Measurements from ENCODE around the gene TSKU. TPM values are rescaled to one million over a fixed set of nuclear protein-coding genes. Genes with fewer than 3 reads are reported as not detected.

TSKU gene
- polyA plus RNA-seq, 1 donor: 19.4 TPM

DNA sequence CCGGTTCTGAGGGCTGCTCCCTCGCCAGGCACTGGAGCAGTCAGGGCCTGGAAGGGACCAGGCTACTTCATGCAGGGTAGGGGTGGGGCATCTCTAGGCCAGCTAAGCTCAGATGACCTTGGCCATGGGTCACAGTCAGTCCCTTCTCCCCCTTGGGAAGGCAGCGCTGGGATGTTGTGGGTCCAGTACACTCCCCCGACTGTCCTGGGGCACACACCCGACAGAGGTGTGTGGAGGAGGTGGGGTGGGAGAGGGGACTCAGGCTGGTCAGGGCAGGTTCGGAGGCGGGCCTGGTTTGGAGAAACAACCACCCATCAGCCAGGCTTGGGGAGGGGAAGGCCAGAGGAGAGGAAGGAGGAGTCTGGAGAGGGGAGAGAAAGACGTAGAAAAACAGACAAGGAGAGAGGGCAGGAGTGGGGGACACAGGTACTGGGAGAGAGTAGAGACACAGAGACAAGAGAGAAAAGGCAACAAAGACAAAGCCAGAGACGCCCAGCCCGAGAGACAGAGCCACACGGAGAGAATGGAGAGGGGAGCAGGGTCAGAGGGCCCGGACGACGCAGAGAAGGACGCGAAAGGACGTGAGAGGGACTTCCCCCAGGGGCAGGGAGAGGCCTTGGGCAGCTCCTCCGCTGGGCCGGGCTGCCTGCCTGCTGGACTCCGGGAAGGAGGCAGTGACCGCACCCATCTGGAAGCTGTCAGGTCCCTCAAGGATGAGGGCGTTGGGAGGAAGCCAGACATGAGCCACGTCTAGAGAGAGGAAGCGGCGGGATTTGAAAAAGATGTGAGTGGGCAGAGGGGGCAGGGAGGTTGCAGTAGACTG lies 30.6 kb upstream of the TSKU start:
- peak; percentile 66 for DNase-seq

DNA sequence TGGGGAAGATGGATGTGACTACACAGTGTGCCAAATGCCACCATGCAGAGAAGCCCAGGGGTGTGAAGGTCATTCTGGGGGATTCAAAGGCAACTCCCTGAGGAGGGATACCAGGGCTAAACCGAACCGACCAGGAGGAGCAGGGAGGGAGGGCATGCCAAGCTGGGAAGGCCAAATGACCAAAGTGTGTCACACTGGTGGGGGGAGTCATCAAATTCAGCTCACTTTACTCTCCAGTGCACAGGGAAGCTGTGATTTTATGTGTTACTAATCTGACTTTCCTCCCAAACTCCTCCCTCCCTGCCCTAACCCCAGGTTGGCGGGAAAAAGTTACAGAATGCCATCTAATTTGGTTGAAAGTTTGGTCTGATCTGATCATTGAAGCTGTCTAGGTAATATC lies 29.7 kb upstream of the TSKU start:
- no peak for DNase-seq

DNA sequence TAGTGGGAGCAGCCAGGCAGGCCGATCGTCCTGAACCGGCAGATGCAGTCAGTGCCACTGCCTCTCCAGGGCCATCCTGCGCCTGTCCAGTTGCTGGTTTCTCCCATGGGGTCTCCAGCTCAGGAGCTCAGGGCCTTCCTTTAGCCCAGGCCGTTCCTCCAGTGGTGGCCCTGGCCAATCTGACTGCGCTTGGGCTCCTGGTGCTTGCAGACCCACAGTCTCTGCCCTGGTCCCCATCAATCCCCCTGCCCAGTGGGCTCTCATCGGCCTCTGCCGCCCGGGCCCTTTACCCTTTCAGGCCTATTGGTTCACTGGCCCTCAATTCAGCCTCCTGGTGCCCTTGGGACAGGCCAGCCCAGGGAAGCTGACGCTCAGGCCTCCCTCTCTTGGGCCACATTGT lies 29.2 kb upstream of the TSKU start:
- no peak for DNase-seq

DNA sequence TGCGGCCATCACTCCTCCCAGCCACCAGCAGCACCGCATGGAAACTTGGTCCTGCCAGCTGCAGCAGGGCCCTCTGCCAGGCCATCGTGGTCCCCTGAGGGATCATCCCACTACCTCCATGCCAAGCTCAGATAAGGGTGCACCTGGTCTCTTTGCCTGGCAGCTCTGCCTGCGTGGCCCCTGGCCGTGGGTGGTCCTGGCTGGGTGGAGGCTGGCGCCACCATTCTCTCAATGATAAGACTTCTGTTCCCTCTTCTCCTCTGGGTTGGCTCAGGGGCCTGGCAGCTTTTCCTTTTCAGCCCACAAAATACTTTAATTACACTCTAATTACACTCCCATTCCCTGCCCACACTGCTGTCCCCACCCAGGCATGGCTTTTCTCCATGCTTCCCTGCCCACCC lies 26.8 kb upstream of the TSKU start:
- no peak for DNase-seq

DNA sequence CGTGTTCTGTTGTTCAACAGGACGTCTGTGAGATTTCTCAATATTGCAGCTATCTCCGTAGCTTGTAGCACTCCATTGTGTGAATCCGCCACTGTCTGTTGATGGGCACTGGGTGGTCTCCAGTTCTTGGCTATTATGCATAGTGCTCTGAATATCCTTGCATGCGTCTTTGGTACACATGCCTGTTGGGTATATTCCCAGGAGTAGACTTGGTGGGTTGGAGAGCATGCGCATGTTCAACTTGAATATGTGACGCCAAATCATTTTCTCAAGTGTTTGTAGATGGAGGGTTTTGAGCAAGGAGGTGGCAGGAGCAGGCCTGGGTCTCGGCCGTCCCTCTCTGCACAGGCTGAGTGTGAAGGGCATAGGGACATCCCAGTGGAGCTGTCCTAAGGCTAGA lies 24.8 kb upstream of the TSKU start:
- no peak for DNase-seq

DNA sequence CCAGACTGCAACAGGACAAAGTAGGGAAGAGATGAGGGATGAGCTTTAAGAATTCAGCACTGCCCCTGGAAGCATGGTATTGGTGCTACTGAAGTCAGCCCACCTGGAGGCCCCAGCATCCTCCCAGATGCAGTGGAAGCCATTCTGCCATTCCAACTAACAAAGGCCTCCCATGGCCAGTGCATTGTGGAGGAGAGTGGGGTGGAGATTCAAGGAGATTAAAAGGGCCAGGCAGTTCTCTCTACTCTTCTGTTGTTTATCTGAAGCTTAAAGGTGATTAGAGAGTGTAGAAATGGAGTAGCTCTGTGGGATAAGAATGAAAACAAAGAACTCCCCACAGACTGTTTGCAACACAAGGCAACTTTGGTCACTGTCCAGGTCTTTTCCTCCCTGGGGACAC lies 24.1 kb upstream of the TSKU start:
- no peak for DNase-seq

DNA sequence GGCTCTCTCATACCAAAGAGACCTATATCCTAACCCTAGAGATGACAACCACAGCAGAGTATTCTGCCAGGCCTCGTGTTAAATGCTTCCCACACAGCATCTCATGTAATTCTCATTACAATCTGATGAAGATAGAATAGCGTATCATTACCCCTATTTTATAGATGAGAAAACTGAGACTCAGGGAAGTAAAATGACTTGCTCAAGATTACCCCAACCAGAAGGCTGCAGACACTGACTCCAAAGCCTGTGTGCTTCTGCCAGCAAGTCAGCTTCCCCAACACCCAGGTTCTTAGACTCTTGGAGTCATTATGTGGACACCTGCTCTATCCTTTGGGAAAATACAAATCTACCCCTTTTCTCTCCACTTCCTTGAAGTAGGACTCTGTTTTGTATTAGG lies 23.6 kb upstream of the TSKU start:
- DNase-seq: no peak

DNA sequence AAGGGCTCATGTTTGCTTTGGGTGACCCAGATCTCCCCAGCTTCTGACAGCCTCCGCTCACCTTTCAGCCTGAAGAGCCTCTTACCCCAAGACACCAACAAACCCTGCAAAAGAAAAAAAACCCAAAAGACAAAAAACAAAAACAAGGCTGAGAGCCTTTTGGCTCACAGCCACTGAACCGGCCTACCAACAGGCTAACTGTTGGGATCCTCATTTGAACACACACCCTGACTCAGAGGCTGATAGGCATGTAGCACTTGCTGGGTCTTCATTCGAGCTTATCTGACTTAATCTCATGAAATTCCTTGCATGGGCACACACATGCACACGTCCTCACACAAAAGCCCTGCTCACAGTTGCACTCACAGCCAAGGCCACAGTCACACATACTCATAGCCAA lies 22.9 kb upstream of the TSKU start:
- DNase-seq: no peak

DNA sequence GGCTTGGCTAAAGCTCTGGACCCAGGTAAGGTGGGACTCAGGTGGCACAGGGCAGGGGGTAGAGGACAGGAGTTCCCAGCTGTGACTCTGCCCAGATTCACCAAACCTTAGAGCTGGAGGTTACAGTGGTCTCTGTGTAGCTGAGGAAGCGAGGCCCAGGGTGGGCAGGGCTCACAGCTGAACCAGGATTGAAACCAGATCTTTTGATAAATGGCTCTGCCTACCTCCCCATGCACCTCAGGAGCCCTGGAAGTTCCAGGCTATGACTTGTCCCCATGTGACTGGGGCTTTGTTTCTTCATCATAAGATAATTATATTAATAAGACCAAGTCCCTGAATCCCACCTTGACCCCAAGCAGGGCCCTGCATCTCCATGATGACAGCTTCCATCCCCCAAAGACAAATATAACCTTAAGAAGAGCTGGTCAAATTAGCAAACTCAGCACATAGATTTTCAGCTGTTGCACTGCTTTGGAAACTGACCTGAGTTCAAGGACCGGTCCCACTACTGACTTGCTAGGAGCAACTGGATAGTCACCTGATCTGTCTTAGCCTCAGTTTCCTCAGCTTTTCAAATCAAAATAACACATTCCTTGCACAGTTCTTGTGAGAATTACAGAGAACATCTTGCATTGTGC lies 21.3 kb upstream of the TSKU start:
- no peak for DNase-seq

DNA sequence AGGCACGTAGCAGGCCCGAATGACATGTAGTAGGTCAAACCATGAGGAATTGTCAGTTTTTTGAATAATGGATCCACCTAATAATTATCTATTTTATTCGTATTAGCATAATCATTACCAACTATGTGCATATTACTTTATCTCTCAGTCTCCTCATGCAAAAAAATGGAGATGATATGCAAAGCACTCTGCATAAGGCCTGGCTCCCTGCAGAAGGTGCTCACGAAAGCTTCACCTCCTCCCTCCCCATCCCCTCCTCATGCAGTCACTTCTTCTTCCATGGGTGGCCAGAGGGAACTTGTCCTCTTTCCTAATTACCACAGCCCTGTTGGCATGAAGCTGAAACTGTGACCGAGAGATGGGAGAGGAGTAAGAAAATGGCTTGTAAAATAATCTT lies 20.8 kb upstream of the TSKU start:
- DNase-seq: no peak

DNA sequence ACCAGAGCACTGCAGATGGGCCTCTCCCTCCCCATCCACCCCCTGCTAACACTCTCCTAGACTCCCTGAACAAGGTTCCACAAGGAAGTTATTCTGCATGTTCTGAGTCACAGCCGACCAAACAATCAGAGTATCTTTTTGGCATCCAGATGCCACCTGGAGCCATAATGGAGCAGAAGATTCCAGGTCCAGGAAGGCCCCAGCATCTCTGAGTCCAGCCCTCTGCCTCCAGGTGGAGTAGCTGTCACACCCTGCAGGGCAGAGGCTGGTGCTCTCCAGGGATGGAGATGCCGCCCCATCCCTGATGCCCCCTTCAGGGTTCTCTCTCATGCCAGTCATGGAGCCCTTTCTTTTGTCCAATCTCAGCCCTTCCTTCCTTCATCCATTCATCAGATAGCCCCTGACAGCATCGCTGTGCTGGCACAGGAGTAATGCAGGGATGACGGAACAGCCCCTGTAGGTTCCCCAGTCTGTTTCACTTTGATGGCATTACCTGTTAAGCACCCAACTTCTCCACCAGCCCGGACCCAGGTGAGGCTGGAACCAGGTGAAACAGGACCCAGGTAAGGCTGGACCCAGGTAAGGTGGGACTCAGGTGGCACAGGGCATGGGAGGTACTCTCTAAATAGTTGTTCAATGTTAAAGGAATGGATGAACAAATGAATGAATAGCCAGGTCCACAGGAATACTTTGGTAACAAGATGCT lies 20.1 kb upstream of the TSKU start:
- DNase-seq: no peak

DNA sequence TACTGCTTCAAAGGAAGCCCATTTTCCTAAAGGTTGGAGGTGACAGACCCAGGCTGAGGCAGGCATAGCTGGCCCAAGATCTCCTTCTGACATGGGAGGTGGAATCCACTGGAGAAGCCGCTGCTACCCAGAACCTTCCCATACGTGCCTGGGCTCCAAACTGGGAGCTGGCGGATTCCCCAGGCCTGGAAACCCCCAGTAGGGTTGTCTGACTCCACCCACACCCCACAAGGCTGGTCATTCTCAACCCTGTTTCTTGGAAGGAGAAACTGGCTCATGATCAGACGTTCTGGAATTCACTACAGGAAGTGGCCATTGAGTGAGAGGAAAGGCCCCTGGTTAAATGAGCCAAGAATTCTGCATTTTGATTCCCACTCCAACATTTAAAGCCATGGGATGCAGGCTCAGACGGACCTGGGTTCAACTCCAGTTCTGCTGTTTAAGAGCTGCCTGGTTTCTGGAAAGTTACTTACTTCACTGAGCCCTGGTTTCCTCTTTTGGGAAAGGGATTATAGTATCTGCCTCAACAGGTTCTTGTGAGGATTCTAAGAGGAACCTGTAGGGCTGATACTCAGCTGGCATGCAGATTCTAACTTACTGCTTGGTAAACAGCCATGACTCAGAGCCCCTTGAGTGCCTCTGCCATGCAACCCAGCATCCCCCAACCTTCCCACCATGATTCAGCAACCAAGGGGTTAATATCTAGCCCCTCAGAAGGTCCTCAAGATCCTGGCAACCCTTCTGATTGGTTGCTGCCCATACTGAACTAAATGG lies 19.4 kb upstream of the TSKU start:
- peak; percentile 65 for DNase-seq

DNA sequence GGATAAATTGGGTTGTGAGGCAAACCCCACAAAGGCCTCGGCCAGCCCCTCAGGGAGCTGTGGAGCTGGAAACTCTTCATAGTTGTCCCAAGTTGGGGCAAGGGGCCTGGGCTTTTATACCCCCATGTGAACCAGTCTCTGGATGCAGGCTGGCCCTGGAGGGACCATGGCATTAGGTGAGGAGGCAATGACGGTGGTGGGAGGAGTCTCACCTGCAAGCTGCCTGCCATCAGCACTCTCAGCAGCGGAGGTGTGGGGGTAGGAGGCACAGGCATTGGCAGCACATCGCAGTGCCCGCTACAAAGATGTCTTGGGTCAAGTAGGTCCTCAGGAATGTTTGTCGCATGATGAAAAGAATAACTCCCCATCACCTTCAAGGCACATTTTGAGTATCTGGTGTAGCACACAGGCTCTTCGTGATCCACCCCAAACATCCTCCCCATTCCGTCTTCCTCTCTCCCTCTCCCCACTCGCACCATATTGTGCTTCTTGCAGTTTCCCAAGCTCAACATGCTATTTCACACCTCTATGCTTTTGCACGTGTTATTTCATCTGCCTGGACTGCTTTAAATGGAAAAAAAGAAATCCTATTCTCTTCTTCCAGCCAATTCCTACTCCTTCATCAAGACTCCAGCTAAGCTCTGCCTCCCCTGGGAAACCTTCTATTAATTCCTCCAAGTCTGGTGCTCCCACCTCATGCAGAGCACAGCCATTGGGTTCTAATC lies 18.1 kb upstream of the TSKU start:
- no peak for DNase-seq

DNA sequence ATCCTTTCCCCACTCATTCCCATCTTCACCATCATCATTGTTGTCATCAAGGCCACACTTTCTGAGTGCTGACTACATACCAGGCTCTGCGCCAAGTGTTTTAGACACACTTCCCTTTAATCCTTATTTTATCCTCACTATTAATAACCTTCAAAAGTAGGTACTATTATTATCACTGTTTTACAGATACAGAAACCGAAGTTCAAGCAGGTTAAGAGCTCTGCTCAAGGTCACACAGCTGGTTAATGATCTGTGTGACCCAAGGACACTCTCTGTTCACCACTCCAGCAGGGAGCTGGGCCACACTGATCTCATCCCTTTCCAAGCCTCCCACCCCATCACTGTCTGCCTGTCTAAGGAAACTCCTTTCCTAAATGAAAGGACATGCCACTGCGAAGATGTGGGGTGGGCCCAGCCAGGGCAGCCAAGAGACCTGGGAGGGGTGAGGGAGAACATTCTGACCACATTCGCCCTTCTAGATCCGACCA lies 17.2 kb upstream of the TSKU start:
- no peak for DNase-seq

DNA sequence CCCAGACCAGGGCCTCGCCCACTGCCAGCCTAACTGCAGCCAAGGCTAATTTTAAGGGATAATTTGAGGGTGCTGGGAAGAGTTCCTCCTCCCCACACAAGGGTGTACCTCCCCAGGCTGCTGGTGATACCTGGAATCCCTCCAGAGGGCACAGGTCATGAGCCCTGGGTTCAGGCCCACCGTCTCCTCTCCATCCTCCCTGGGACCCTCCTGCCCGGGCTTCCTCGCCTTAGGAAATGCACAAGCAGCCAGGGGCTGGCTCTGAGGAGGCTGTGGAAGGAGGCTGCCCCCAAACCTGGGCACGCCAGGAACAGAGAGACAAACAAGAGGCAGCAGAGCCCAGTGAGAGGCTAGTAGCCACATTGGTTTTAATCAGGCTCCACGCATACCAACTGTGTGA lies 16.6 kb upstream of the TSKU start:
- DNase-seq: no peak

DNA sequence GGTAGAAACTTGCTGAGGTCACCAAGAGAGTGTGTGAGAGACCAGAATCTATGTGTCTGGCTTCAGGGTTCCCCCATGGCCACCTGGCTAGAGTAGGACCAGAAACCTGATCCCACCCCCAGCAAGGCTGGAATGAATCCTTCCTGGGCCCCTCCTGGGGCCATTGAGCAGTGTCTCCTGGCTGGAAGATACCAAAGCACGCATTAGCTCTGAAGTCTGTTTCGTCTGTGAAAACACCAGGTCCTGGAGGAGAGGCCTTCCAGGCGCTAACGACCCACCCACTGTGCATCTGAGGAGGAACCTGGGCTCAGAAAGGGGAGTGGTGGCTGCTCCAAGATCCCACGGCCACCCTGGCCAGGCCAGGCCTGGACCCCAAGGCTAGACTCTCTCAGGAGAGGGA lies 15.5 kb upstream of the TSKU start:
- DNase-seq: no peak

DNA sequence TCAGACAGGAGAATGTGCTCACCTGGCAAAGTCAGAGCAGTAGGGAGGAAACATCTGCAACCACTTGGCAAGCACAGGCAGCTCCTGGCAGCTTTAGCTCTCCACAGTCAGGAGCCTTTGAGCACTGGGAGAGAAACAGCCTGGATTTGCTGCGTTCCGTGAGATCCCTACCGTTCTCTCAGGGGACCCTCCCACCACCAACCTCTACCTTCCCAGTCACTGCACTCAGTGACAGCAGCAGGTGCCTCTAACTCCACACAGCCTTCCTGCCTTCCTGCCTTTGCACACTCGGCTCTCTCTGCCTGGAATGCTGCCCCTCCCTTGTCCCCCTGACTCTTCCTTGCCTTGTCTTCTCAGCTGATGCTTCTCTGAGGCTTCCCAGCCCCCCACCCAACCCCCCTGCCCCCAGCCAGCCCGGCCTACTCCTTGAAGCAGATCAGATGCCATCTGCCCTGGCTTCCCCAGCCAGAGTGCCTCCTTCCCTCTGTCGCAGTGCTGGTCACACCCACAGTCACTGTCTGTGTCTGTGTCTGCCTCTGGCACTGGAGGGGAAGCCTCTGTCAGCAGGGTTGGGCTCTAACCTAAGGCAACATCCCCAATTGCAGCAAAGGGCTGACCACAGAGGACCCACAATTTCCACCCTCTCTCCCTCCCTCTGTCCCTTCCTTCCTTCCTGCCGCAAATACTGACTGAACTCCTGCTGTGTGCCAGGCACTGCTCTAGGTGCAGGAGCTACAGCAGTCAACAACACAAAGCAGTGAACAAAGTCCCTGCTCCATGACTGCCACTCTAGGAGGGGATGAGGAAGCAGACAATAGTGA lies 14.9 kb upstream of the TSKU start:
- DNase-seq: peak; percentile 71

DNA sequence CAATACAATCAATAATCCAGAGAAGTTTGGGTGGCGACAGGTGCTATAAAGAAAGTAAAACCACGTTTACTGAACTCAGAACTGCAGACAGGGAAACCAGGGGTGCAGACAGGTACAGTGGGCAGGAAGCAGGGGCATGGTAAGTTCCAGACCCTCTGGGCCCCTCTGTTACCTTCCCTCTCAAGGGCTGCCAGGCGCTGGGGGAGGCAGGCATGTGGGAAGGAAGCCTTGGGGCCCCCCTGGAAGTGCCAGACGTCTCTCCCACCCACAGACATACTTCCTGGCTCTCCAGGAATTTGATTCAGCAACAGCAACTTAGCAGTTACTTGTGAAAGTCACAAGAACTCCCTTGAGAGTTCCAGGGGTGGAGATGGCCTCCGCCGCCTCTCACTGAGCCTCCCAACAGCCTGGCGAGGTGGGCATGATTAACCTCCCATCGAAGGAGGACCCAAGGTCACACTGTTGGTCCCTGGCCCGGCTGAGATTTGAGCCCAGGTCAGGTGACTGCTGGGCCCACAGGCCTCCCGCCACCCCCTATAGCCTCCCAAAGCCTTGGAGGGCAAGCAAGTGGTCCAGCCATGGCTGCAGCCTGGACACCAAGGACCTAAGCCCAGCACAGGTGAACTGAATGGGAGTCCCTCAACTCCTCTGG lies 14.1 kb upstream of the TSKU start:
- DNase-seq: no peak

DNA sequence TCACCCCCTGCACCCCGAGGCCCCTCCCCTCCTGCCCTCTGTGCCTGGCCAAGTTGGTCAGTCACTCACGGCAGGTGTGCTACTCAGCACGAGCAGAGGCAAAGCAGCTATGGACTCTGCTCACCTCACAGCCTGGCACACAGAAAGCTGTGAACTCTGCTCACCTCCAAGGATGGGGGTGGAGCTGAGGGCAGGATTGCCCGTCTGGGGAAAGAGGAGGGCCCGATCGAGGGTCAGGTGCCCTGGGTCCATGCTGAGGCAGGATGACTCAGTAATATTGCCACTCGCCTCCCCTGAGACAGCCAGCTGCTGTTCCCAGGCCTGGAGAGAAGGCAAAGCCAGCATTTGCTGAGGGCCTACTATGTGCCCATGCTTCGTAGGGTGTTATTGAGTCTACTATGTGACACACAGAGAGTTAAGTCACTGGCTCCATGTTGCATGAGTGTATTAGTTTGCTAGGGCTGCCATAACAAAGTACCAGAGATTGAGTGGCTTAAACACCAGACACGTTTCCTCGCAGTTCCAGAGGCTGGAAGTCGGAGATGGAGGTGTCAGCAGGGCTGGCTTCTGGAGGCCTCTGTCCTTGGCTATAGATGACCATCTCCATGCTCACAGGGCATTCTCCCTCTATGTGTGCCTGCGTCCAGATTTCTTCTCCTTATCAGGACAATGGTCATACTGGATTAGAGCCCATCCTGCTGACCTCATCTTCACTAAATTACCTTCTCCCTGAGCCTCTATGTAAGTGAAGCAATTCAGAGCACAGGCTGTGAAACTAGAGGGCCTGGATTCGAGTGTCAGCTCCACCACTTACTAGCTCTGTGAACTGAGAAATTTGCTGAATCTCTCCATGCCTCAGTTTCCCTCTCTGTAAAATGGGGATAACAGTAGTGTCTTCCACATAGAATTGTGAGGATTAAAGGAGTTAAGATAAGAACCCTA lies 13.2 kb upstream of the TSKU start:
- no peak for DNase-seq
